ENCODE measurements around the gene KLK6.

Gene KLK6

DNA sequence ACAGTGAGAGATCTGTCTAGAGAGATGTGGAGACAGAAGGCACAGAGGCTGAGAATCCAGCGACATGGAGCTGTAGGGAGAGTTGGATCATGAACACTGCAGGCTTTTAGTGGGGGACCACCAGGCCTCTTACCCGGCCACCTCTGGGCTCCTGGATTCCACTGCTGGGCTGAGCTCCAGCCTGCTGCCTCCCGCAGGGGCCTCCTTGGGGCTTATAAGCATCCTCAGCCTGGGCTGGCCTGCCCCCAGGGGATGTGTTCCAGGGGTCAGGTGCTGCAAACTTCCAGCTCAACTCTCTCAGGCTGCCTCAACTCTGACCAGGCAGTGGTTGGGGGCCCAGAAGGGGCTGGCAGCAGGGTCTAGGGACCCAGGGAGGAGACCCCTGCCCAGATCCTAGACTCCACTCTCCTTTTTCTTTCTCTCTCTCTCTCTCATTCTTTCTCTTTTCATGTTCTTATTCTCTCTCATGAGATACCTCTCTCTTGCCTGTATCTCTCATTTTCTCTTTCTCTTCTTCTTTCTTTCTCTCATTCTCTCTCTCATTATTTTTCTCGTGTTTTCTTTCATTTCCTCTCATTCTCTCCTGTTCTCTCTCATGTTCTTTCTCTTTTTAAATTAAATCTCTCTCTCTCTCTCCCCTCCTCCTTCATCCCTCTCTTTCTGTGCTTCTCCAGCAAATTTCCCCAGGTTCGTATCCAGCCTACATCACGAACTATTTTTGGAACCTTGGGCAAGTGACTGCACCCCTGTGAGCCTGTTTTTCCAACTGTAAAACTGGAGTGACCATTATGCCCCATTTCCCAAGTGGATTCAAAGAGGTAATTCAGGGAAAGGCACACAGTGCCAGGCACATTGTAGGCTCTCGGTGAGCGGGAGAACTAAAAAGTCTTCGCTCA is 57.9 kb downstream of the KLK6 start, which contains the start of gene KLK4:
KLK4 (minus strand) TSS at position 190 of the 896 bp plus-strand sequence. CDS start 657 bp downstream, outside the sequence.
- DNase-seq (ENCODE audit: low spot score) = no peak

DNA sequence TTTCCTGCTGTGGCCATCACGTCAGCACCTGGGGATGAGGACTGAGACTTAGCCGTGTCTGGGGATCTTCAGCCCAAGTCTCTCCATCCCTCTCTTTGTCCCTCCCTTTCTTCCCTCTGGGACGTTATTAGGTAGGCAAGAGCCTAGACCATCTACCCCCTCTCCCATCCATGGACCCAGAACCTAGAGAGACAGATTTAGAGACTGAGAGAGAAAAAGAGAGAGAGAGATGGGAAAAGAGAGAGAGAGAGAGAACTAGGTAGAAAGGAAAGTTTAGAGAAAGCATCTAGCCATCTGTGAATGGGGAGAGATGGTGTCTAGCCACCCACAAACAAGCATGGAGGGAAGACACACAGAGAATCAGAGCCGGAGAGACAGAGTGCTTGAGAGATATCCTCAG is 58.7 kb downstream of the KLK6 start:
- DNase-seq (ENCODE audit: low spot score) = no peak

DNA sequence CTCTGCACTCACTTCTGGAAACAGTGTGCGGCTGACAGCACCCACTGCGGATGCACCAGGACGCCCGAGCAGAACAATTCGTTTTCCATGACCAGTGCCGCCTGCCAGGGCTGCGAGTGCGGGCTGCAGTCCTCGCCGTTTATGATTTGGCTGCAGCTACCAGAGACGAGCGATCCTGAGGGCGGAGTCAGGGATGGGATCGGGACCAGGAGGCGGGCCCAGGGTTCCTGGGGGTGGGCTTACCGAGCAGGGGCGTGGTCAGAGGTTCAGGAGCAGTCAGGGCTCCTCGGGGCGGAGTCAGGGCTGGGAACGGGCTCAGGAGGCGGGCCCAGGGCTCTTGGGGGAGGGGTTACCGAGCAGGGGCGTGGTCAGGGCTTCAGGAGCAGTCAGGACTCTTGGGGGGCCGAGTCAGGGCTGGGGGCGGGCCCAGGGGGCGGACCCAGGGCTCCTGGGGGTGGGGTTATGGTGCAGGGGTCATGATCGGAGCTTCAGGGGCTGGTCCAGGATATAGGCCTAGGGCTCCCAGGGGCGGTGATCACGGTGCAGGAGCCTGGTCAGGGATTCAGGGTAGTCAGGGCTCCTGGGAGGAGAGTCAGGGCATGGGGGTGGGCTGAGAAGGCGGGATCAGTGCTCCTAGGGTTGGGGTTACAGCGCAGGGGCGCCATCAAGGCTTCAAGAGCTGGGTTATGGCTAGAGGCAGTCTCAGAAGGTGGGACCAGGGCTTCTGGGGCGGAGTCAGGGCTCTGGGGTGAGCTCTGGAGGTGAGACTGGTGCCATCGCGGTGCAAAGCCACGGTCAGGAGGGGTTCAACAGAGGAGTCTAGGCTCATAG is 59.9 kb downstream of the KLK6 start:
- peak; percentile 94 for DNase-seq (ENCODE audit: low spot score)
